OCI-M1 (cell line): ENCODE data around the gene CNNM2.
"Not testable (repeated sequence)": the region's sequence is repeated elsewhere in the genome, so short reads cannot be mapped to it uniquely, and the experiment has no call there.

Experiments
- DNase-seq: peaks from one replicate; lab custom pipeline; 2025; lab: John Stamatoyannopoulos, UW

Gene CNNM2

DNA sequence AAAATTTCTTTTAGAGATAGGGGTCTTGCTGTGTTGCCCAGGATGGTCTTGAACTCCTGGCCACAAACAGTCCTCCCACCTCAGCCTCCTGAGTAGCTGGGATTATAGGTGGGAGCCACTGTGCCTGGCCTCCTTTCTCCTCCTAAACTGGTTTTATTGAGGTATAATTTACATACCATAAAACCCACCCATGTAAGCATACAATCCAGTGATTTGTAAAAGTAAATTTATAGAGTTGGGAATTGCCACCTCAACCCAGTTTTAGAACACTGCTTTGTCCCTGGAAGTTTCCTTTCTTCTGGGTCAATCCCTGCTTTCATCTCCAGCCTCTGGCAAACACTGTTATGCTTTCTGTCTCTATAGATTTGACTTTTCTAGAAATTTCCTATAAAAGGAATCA lies 49.0 kb downstream of the CNNM2 start:
- no peak for DNase-seq

DNA sequence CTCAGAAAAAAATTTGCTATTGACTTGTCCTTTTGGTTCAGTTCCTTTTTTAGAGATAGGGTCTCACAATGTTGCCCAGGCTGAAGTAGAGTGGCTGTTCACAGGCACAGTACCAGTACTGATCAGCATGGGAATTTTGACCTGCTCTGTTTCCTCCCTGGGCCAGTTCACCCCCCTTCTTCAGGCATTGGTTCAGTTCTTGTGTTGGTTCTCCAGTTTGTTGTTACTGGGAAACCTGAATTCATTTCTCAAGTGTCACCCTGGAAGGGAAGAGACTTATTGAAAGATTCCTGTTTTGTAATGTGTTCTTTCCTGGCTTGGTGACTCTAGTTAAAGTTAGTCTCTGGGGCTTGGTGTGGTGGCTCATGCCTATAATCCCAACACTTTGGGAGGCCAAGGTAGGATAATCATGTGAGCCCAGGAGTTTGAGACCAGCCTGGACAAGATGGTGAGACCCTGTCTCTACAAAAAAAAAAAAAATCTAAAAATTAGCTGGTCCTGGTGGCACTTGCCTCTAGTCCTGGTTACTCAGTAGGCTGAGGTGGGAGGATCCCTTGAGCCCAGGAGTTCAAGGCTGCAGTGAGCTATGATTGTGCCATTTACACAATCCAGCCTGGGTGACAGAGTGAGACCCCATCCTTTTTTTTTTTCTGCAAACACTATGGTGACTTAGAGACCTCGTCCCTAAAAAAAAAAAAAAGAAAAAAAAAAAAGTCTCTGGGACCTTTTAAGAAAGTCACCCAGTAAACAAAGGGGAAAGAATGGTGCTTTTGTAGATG lies 52.7 kb downstream of the CNNM2 start:
- no peak for DNase-seq

DNA sequence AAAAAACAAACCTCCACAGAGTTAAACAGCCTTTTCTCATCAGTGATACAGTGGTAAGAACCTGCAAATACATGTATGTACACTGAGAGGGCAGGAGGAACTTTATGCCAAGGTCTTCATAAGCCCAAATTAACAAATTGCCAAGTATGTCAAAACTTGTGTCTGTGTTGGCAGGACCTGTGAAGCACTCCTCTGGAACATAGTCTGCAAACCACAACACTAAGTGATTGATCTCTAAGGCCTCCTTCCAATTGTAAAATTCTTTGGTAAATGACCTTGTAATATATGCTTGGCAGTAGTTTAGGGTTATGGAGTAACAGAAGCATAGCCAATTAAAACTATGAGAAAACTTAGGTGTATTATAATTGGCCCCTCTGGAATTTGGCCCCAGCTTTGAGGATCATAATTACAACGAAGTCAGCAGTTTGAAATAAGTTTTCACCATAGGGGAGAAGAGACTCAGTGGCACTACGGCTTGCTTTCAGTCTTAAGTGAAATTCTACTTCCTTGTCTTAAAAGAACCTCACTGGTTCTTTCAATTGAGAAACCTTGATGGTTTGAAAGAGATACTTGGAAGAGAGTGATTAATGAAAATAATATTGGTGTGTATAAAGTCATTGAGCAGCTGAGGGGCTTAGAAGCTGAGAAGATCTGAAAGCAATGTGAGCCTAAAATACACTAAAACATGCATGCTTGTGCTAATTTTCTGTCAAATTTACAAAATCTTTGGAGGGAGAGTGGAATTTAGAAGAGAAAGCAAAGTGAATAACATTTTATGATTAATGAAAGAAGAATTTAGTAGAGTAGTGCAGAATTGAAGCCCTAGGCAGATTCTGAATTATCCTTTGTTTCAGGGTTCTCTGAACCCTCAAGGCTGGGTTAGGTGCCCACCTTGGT lies 57.6 kb downstream of the CNNM2 start:
- no peak for DNase-seq

DNA sequence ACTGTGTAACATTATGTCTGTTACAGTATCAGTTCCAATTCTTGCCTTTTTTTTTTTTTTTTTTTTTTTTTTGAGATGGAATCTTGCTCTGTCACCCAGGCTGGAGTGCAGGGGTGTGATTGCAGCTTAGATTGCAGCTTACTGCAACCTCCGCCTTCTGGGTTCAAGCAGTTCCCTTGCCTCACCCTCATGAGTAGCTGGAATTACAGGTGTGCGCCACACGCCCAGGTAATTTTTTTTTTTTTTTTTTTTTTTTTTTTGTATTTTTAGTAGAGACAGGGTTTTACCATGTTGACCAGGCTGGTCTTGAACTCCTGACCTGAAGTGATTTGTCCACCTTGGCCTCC lies 58.3 kb downstream of the CNNM2 start:
- DNase-seq = not testable (repeated sequence)

DNA sequence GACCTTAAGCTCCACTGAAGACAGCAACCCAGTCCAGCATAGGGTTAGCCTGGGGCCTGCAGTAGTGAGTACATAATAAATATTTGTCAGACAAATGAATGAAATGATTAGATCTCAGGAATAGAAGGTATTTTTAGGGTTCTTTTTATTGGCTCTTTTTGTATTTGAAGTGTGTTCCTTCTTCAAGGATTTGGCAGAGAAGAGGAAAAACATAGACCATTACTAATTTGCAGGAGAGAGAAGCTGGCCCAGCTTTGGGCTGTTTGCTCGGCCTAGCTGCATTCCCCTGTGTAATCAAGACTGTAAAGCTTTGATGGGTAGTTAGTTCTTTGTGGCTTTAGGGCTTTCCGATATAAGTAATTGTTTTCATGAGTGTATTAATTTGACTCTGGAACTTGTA lies 64.2 kb downstream of the CNNM2 start:
- DNase-seq = no peak

DNA sequence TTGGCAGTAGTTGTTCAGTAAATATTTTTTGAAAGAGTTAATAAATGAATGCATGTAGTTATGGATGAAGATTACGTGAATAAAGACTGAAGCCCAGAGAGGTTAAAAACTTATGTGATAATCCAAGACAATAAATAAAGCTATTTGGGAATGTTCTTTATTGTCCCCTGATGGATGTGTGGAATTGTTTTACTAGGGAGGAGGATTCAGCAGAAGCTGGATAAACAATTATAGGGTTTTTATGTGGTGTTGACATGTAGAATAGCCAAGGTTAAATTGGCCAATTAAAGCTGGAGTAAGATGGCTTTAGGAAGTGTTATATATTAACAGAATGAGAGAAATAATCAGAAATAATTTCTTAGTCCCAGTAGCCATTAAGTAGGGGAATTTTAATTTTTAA lies 66.0 kb downstream of the CNNM2 start:
- DNase-seq = no peak

DNA sequence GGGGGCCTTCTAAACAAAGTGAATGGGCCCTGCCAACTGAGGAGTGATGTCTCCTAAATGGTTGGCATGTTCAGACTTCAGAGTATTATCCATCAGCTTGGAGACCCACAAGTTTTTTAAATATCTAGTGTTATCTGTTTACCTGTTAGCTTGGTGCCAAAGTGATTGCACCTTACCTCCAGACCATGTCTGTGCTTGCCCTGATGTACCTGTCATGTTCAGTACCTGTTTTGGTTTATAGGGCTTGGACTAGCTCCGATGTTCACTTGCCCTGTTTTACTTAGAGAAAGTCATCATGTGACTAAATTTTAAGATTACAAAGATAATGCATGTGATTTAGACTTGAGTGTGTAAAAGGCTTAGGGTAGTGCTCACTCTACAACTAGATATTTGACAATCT lies 67.7 kb downstream of the CNNM2 start:
- DNase-seq = no peak

DNA sequence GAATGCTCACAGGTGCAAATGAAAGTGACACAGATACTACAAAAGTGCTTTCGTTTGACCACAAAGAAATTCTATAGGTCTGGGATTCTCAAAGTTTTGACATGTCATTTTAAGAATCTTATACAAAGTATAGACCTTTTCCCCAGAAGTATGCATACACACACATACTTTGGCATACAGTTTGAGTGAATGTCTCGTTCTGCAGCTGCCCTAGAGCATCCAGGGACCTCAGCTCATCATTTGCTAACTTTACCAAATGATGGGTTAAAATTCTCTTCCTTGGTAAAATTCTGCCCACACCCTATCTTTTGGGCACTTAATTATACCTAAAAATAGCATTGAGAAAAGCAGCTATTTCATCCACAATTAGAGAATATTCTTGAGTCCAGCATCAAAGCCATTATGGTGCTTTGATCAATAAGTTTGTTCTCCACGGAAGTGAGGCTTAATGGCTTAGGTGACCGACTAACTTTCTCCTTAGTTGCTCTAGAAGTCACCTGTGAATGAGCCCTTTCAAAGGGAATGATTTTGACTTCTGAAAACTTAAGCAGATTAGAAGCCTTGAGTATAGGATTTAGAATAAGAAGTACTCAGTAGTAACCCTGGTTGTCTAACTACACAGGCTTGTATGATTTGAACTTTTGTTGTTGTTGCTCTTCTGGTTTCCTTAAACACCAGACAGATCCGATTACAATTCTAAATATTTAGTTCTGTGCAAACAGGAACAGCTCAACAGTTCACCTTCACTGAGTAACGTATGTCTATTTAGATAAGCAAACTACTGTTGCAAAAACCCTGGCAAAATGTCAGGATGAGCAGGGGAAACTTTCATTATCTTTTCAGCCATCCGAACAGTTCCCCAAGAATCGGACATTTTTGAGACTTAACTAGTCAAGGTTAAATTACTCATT lies 70.6 kb downstream of the CNNM2 start:
- DNase-seq = peak; percentile 98

DNA sequence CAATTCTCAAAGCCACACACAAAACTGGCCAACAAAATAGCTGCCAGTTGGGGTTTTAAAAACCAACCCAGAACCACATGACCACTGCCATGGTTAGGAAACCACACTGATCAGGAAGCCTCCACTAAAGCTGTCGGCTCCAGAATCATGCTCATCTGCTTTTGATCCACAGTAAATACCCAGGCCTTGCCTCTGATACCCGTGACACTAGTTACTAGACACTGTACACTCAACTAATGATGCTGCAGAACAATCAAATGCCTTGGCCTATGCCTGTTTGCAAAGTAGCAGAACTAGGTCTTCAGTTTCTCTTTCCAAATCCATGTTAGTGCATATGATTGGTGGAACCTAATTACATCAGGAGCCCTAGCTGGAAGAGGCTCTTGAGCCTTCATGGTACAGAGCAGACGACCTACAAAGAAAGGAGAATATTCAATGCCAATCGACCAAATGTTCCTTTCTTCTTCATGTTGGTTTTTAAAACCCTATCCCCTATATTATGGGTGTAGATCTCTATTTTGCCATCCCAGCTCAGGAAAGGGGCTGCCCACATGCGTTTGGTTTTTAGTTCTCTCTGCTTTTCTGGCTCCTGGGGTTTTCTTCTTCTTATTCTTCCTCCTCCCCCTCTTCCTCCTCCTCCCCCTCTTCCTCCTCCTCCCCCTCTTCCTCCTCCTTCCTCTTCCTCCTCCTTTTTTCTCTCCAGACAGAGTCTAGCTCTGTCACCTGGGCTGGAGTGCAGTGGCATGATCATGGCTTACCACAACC lies 76.6 kb downstream of the CNNM2 start:
- DNase-seq = peak; percentile 69

DNA sequence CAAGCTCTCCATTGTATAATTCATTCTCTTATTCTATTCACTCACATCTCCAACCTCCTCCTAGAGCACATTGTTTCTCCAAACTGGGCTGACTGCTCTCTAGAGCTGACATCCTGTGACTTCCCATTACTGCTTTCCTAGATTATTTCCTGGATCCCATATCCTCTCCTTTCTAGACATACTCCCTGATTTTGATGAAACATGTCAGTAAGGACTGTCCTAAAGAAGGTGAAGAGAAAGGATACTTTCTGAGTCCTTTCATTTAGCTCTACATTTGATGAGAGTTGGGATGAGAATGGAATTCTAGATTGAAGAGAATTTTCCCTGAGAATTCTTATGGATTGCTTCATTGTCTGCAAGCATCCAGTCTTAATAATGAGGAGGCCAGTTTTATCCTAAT lies 78.8 kb downstream of the CNNM2 start:
- no peak for DNase-seq

DNA sequence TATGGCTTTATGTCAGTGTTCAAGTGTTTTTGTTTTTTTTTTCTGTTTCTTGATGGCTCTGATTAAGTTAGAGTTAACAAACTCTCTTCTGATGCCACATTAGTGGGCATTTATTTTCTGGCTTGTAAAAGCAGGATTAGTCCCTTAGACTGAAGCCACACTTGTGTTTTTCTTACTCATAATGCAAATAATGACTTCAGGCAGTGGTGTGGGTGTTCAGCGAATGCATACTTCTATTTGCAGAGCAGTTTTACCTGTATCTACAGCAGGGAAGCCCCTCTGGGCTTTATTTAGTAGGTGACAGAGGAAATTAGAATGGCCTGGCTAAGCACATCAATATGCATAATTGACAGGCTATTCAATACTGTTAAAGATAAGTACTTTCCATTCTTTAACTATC lies 79.9 kb downstream of the CNNM2 start:
- DNase-seq = no peak

DNA sequence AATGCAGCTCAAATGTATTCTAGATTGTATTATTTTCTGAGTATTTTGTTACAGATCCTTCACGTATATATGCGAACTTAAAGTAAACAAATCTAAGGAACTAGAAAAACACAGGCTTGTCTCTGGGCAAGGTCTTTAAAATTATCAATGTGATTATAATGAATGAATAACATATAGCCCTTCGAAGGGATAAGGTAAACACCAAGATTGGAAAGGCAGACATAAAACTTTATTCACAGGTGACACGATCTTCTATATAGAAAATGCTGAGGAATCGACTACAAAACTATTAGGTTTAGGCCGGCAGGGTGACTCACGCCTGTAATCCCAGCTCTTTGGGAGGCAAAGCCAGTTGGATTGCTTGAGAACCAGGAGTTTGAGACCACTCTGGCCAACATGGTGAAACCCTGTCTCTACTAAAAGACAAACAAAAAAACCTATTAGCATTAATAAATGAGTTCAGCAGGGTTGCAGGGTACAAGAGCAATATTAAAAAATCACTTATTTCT lies 80.4 kb downstream of the CNNM2 start:
- DNase-seq = no peak

DNA sequence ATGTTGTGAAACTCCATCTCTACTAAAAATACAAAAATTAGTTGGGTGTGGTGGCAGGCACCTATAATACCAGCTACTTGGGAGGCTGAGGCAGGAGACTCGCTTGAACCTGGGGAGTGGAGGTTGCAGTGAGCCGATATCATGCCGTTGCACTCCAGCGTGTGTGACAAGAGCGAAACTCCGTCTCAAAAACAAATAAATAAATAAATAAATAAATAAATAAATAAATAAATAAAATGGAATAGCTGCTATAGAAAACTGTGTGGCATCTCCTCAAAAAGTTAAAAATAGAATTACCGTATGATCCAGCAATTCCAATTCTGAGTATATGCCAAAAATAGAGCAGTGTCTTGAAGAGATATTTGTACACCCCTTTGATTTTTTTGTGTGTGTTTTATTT lies 82.0 kb downstream of the CNNM2 start:
- not testable (repeated sequence) for DNase-seq

DNA sequence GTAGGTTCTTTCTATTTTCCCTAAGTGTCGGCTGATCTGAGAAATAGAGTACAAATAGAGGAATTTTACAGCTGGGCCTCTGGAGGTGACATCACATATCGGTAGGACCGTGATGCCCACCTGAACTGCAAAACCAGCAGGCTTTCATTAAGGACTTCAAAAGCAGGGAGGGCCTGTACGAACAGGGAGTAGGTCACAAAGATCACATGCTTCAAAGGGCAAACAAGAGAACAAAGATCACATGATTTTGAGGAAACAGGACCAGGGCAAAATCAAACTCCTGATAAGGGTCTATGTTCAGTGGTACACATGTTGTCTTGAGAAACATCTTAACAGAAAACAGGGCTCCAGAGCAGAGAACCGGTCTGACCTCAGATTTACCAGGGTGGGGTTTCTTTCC lies 88.9 kb downstream of the CNNM2 start:
- DNase-seq = no peak

DNA sequence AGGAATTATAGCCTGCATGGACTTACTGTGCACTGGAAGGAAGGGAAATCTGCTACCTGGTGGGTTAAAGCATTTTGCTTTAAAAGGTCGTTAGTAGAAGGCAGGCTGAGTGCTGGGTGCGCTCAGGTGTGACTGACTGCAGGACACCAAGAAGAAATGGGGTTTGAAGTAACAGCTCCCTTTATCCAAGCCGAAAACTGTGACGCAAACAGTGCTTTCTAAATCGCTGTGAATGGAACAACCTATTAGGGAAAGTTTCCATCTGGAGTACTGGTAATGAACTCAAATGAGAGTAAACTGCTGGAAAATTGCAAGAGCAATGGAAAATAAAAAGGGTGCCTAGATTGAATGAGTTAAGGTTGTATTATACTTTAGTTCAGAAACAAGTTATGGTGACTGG lies 95.3 kb downstream of the CNNM2 start:
- DNase-seq = no peak

DNA sequence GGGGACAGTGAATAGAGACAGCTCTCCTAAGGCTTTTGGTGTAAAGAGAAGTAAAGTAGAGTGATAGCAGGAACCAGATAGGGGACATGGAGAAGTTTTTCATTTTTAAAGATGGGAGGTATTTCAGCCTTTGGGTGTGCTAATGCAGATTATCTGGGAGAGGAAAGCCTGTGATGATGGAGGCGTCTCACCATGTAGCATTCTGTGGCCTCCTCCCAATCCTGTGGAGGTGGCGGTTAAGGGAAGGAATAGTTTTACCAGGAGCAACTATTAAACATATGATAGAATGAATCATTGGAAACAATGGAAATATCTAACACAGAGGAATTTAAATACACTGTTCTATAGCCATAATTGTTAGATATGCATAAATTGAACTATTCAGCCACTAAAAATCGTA lies 101.3 kb downstream of the CNNM2 start:
- no peak for DNase-seq

DNA sequence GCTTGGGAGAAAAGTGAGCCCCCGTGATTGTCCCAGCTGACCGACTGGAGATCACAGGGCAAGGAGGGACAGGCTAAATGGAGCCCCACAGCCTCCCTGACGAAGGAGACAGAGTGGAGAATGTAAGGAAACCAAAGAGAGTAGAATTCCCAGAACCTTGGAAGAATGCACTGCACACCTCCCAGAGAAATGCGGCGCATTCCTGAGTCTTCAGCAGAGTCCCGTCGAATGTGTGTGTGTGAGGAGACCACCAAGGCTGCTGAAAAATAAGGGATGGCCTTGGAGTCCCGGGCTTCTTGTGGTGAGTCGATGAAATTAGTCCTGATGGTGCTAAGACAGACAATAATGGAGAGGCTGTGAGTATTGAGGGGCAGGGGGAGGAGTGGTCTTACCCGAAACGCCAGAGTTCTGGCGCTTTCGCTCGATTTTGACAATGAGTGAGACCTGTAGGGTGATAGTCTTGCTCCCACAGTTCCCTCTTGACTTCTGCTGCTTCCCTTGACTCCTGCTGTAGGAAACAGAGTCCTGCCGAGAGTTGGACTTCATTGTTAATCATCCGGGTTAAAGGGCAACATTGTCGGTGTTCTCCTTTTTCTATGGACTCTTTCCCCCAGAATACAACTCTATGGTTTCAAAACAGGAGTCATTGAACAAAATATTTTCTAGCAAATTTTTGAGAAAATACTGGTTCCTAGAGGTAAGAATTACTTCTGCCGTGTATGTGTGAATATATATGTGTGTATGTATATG lies 103.2 kb downstream of the CNNM2 start:
- DNase-seq = no peak

DNA sequence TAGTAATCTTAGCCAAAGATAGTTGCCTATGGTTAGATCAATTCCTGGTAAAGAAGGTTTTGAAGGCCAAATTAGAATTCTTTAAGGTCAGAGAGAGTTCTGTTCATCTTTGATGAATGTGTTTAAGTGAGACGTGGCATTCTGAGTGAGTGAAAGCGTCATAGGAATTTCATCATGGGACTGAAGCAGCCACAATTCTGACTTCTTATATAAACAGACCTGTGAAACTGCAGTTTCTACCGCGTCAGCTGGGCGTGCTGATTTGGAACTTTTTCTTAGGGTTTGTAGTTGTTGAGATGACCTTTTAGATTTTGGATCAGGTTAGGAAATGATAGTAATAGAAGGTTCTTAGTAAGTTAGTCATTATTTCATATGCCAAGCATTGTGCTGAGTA lies 103.8 kb downstream of the CNNM2 start:
- peak; percentile 11 for DNase-seq

DNA sequence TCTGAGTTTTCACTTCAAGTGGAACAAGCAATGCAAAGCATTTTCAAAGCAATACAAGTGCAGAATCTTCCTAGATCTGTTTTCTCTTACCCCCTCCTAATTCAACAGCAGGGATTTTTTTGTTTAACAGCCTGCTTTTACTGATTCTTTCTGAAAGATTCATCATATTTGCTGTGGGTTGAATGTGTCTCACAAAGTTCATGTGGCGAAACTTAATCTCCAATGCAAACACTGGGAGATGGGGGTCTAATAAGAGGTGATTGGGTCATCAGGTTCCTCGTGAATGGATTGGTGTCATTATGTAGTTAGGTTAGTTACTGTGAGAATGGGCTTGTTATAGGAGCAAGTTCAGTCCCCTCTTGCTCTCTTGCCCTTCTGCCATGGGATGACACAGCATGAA lies 107.6 kb downstream of the CNNM2 start:
- no peak for DNase-seq

DNA sequence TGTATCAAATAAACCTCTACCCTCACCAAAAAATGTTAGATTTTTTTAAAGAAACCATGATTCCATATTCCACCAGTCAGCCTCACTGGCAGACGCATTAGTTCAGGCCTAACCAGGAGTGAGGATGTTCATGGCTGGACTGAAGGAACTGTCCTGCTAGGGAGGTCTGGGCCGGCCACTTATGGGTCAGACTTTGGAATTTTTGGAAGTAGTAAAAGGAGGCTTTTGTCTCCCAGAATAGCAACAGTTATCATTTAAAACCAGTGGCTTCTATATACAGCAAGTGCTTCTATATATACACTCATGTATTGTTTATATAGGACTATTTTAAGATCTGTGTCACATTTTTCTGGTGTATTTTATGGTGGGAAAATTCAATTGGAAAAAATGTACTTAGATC lies 120.5 kb downstream of the CNNM2 start:
- DNase-seq = no peak

DNA sequence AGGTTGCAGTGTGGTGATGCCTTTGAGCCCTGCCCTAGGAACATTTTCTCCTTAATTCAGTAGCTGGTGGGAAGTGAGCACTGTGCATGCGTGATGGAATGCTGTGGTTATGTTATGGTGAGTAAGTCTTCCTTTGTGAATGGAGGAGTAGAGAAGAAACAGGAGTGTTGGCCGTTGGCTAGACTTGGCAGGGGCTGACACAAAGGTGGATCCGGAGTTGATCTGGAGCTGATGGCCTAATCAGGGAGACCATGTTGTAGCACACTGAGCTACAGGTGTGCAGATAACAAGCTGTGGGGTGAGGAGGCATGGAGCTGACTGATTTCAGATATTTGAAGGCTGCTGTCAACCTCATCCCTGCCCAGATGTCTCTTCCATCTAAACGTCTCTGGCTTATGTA lies 122.3 kb downstream of the CNNM2 start:
- no peak for DNase-seq
